NCI-H146 treated with DMSO at 0.1 percent for 48 hours (cell line): ENCODE results near the gene CUZD1.
"Not testable (repeated sequence)": the region's sequence is repeated elsewhere in the genome, so short reads cannot be mapped to it uniquely, and the experiment has no call there.

Experiments
- DNase-seq: peaks from one replicate; lab custom pipeline; 2025; ENCODE audit not compliant: unreplicated experiment; lab: John Stamatoyannopoulos, UW

CUZD1 gene

DNA sequence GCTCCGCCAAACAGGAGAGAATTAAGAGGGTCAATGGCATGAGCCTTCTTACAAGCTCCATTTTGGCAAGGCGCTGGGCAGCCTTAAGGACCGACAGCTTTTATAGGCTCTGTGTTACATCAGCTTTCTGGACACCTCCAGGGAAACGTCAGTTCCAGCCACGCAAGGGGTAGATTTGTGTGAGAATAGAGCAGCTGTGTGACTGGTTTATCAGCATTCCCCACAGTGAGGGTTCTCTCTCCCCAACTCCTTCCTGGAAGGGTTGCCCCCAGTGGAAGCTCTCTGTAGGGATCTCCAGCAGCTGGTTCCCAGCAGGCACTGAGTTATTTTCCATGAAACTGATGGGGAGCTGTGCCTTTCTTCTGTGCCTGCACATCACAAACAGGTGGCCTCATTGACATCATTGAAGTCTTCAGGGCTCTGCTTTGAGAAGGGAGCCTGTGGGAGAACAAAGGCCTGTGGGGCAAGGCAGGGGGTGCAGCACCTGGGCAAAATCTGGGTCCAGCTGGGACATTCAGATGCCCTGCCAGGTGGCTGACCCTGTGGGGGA, at the start of gene CUZD1:
Gene CUZD1, minus strand, starts transcription at position 75 of the 550 bp plus-strand sequence. Its CDS starts 14 bp downstream, at position 61.
- peak; percentile 10 for DNase-seq

DNA sequence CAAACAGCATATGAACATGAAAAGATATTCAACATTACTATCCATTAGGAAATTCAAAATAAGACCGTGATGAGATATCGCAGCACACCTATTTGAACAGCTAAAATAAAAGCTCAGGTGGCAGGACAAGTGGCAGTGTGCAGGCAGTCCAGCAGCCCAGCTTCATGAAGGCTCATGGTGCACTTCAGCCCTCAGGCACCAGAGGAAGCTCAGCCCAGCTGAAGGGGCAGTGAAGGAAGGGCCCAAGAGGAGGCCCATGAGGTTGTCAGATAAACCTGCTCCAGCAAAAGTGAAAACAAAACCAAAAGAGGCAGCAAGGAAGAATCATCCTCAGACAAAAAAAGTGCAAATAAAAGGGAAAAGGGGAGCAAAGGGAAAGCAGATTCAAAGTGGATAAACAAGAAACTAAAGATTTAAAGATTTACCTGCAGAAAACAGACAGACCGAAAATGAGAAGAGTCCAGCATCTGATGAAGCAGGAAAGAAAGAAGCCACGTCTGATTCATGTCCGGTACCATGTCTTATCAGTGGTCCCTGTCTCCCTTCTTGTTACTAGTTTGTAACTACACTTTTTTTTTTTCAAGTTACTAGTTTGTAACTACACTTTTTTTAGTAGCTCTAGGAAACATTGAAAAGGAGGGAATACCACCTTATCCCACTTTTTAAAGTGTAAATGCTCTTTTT, 48.7 kb upstream of the CUZD1 start:
- no peak for DNase-seq

- DNase-seq: no peak
Observed at GRCh38 chr10:122884166-122884565, 38.5 kb upstream of the CUZD1 start.

DNA sequence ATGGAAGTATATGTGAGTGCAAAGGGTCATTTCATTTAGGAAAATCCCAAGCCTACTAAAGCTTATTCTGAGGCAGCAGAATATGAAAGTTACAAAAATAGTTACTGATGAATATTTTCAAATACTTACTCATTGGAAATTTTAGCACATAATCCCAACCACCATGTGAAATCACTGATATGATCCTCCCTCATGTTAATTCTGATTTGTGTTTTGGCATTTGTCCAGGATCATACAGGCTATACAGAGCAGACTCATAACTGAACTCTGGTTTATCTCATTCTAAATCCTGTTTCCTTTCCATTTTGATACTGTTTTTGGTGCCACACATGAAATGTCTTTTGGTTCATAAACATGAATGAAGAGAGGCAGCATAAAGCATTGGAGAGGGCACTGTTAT, 37.1 kb upstream of the CUZD1 start:
- DNase-seq: no peak

- DNase-seq: peak; percentile 95
Observed at GRCh38 chr10:122879339-122880273, 33.9 kb upstream of the CUZD1 start, which contains the start of gene FAM24B. FAM24B (minus strand) TSS chr10:122879581; CDS start chr10:122850515, 29,066 bp downstream.

DNA sequence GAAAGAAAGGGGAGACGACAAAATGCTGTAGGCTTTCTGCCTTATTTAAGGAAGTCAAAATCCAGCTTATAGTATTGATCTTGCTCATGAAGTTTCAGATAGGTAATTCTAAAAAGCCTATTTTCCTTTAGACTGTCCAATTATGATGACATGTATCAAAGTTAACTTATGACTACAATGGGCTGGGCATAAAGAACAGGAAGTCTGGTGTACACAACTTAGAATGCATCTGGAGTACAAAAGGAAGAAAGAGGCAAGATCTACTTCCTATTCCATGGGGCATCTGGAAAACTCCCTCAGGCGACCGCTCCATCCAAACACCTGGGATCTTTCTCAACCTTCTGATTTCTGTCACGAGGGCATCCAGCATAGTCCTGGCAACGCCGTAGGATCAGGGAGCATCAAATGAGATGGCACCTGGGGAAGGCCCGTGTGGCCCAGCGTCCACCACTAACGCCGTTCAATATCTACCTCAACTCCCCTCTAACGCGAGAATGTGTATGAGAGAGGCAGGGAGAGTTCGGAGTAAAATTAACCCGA, 33.2 kb upstream of the CUZD1 start:
- DNase-seq: peak; percentile 64

DNA sequence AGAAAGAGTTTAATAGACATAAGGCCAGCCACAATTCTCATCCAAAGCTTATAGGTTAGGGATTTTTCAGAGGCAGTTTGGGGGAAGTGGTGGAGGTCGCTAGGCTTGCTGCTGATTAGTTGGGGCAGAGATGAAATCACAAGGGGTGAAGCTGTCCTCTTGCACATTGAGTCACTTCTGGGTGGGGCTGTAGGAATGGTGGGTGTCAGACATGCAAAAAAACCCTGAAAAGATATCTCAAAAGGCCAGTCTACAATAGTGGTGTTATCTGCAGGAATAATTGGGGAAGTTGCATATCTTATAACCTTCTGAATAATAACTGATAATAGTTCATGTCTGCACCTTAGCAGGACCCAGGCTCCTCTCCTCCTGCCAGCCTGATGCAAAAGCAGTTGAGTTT, 31.6 kb upstream of the CUZD1 start:
- DNase-seq: no peak

- no peak for DNase-seq
Observed at GRCh38 chr10:122876467-122876855, 30.8 kb upstream of the CUZD1 start.

DNA sequence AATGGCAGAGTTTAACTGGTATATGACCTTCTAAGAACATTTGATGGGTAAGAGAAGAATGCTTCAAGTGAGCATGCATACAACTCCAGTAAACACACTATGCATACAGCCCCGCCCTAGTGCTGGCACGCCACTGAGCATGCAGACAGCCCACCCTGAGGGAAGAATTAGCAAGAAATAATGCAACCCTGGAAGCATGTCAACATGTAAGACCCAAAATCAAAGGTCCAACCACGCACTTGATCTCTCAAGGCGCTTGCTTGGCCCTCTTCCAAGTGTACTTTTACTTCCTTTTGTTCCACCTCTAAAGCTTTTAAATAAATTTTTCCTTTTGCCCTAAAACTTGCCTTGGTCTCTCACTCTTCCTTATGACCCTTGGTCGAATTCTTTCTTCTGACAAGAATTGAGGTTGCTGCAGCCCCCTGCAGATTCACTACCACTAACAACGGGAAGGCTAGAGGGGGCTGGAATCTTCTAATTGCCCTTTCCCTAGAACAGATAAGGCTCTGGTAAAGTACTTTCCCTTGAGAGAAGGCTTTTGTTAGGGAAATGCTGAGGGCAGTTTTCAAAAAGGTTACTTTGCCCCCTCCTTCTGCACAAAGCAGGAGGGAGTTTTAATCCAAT, 30.3 kb upstream of the CUZD1 start:
- DNase-seq: no peak

DNA sequence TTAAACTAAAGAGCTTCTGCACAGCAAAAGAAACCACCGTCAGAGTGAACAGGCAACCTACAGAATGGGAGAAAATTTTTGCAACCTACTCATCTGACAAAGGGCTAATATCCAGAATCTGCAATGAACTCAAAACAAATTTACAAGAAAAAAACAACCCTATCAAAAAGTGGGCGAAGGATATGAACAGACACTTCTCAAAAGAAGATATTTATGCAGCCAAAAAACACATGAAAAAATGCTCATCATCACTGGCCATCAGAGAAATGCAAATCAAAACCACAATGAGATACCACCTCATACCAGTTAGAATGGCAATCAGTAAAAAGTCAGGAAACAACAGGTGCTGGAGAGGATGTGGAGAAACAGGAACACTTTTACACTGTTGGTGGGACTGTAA, 26.3 kb upstream of the CUZD1 start:
- not testable (repeated sequence) for DNase-seq

DNA sequence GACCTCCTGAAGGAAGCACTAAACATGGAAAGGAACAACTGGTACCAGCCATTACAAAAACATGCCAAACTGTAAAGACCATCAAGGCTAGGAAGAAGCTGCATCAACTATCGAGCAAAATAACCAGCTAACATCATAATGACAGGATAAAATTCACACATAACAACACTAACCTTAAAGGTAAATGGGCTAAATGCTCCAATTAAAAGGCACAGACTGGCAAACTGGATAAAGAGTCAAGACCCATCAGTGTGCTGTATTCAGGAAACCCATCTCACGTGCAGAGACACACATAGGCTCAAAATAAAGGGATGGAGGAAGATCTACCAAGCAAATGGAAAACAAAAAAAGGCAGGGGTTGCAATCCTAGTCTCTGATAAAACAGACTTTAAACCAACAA, 23.1 kb upstream of the CUZD1 start:
- not testable (repeated sequence) for DNase-seq

- not testable (repeated sequence) for DNase-seq
Observed at GRCh38 chr10:122866757-122867482, 21.3 kb upstream of the CUZD1 start.

- DNase-seq: no peak
Observed at GRCh38 chr10:122864901-122865300, 19.2 kb upstream of the CUZD1 start.

- DNase-seq: no peak
Observed at GRCh38 chr10:122864194-122864592, 18.5 kb upstream of the CUZD1 start.

DNA sequence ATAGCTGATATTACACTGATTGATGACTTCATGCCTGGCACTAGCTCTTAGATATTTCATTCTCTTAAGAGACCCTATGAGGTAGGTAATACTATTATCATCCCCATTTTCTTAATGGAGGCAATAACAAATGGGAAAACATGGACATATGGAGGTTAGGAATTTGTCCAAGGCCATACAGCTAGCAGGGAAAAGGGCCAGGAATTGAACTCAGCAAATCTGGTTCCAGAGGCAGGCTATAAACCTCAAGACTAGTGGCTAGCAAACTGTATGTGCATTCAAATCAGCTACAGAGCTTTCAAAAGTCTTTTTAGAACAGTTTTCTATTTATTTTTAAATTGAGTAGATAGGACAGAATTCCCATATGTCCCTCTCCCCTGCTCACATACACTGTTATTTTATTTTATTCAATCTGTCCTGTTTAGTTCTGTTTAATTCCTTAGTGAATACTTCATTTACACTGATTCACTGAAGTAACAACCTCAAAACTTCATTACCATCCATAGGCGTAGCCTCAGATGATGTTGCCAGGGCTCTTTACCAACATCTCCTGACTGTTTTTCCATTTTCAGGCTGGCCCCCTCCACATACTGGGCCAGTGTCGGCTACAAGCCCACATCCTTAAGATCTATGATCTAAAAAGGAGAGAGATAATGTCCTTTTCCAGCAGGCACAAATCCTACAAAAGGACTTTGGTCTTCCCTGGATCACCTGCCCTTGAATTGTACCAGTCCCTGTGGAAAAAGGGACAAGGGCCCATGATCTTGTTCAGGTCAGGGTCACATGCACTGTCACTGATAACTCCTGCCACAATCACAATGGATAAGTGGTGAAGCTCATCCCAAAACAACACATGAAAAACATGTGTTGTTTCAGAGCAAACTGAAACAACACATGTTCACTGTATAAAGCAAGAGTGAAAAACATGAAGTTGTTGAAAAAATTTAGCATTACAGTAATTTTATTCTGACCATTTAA, 17.8 kb upstream of the CUZD1 start:
- no peak for DNase-seq

DNA sequence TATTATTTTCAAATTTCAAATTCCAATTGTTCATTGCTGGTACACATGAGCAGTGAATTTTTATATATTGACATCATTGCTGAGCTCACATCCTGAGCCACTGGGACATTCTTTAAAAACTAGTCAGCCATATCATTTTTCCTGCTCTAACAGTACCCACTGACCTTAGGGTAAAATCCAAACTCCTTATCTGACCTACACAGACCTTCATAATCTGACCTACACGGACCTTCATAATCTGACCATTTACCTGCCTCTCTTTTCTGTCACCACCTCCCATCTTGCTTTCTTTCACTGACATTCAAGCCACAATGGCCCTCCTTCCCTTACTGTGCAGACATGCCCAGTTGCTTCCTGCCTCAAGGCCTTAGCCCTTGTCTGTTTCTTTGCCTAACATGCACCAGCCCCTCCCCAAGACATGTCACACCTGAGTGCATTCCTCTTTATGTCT, 16.1 kb upstream of the CUZD1 start:
- DNase-seq: no peak

- no peak for DNase-seq
Observed at GRCh38 chr10:122859527-122859926, 13.9 kb upstream of the CUZD1 start.

- DNase-seq: not testable (repeated sequence)
Observed at GRCh38 chr10:122858042-122858441, 12.4 kb upstream of the CUZD1 start.

DNA sequence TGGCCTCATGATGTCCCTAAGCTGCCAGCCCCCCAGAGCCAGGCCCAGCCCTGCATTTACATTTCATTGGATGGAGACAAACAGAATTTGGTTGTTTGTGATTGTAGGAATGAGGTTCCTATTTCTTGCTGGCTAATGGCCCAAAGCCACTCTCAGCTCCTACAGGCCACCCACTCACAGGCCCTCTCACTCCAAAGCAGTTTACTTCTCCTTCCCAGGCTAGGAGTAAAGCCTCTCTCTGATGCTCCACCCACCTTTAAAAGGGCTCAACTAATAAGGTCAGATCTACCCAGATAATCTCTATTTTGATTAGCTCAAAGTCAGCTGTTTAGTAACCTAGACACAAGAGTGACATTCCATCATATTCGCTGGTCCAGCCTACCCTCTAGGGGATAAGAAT, 11.2 kb upstream of the CUZD1 start:
- no peak for DNase-seq
